ENCODE data around the gene CES4A.
"Not testable (repeated sequence)": the region's sequence is repeated elsewhere in the genome, so short reads cannot be mapped to it uniquely, and the experiment has no call there.

Gene CES4A

DNA sequence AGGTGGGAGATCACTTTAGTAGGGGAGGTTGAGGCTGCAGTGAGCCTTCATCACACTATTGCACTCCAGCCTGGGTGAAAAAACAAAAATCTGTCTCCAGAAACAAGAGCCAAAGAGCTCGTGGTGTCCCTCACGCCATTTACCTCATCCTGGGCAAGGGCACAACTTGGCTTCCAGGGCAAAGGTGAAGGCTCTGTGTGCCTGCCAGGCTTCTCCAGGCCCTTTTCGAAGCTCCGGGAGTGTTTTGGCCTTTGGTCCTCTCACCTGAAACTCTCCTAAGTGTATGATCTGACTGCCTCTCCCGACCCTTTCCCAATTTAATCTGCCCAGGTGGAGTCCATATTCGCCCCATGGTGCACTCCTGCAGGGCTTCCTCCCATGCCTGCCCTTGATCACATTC is 38.9 kb upstream of the CES4A start:
- Mint-ChIP-seq H3K4me1 (peaks cover 24% of the 10 kb centered on the region), H3K4me3 (no peak overlapping the region), H3K36me3 (no peaks in the 10 kb centered on the region), H3K27ac (no peak overlapping the region), H3K9me3 (peaks cover 8% of the 10 kb centered on the region), H3K27me3 (peaks cover 69% of the 10 kb centered on the region)
- CTCF ChIA-PET = interaction anchor here (3.0 kb wide), 1 partner anchor 11 kb away, joined by 10 read pairs; the partner anchor contains the start of gene CES3
- no peak for DNase-seq

DNA sequence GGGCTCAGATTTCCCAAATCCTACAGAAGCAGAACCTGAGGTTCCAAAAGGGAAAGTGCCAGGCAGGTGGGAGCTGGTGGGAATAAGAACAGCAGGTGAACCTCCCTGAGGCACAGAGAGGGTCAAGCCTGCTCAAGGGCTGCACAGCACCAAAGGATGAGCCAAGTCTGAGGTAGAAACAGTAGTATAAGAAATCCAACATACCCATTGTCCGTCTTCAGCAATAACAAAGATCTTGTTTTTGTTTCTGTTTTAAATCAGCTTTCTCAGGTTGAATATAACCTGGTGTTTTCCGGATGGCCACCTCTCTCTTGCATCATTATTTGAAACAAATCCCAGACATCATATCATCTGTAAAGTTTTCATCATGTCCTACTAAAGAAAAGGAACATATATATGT is 38.0 kb upstream of the CES4A start:
- Mint-ChIP-seq H3K4me3 (no peak overlapping the region), H3K9me3 (peaks cover 8% of the 10 kb centered on the region), H3K27ac (no peak overlapping the region), H3K27me3 (peaks cover 69% of the 10 kb centered on the region), H3K4me1 (peaks cover 24% of the 10 kb centered on the region), H3K36me3 (no peaks in the 10 kb centered on the region)
- CTCF ChIA-PET = interaction anchor here (0.6 to 3.0 kb wide), 4 partner anchors 10 to 527 kb away, joined by 3 to 10 read pairs (median 6); partner anchors contain the start of gene CES3
- no peak for DNase-seq

- Mint-ChIP-seq H3K4me3 (no peak overlapping the region), H3K9me3 (peaks cover 8% of the 10 kb centered on the region), H3K27me3 (peaks cover 73% of the 10 kb centered on the region), H3K4me1 (peaks cover 24% of the 10 kb centered on the region), H3K27ac (no peak overlapping the region), H3K36me3 (no peaks in the 10 kb centered on the region)
- DNase-seq = no peak
- CTCF ChIA-PET = interaction anchor here (1.1 to 3.0 kb wide), 3 partner anchors 10 to 204 kb away, joined by 4 to 10 read pairs (median 8); partner anchors contain the start of gene CES3
Observed at GRCh38 chr16:66950971-66951790, 37.2 kb upstream of the CES4A start.

GRCh38 chr16:66952430-66953110 is 35.8 kb upstream of the CES4A start:
- H3K27me3 Mint-ChIP-seq = peaks cover 68% of the 10 kb centered on the region
- H3K4me3 Mint-ChIP-seq = no peak overlapping the region
- H3K9me3 Mint-ChIP-seq = peaks cover 8% of the 10 kb centered on the region
- H3K27ac Mint-ChIP-seq = no peak overlapping the region
- CTCF ChIA-PET = interaction anchor here (0.7 to 2.6 kb wide), 11 partner anchors 8 to 447 kb away, joined by 3 to 9 read pairs (median 3); partner anchors contain the start of genes CES3 and CES4A
- DNase-seq = no peak
- H3K4me1 Mint-ChIP-seq = peaks cover 19% of the 10 kb centered on the region
- H3K36me3 Mint-ChIP-seq = no peaks in the 10 kb centered on the region

- CTCF ChIA-PET = interaction anchor here (0.6 to 2.6 kb wide), 14 partner anchors 9 to 386 kb away, joined by 3 to 9 read pairs (median 4); partner anchors contain the start of gene B3GNT9
- Mint-ChIP-seq H3K9me3 (peaks cover 8% of the 10 kb centered on the region), H3K36me3 (no peaks in the 10 kb centered on the region), H3K27me3 (peaks cover 61% of the 10 kb centered on the region), H3K4me3 (no peak overlapping the region), H3K27ac (no peak overlapping the region), H3K4me1 (peaks cover 18% of the 10 kb centered on the region)
- no peak for DNase-seq
Observed at GRCh38 chr16:66953462-66954096, 34.8 kb upstream of the CES4A start.

GRCh38 chr16:66954097-66954659 is 34.2 kb upstream of the CES4A start:
- peaks cover 8% of the 10 kb centered on the region for H3K9me3 Mint-ChIP-seq
- peak; percentile 88 for DNase-seq
- CTCF ChIA-PET = interaction anchor here (0.6 to 2.6 kb wide), 15 partner anchors 8 to 385 kb away, joined by 3 to 9 read pairs (median 4); partner anchors contain the start of gene B3GNT9
- no peaks in the 10 kb centered on the region for H3K36me3 Mint-ChIP-seq
- H3K4me3 Mint-ChIP-seq = no peak overlapping the region
- no peak overlapping the region for H3K27ac Mint-ChIP-seq
- peaks cover 21% of the 10 kb centered on the region for H3K4me1 Mint-ChIP-seq
- peaks cover 61% of the 10 kb centered on the region for H3K27me3 Mint-ChIP-seq

DNA sequence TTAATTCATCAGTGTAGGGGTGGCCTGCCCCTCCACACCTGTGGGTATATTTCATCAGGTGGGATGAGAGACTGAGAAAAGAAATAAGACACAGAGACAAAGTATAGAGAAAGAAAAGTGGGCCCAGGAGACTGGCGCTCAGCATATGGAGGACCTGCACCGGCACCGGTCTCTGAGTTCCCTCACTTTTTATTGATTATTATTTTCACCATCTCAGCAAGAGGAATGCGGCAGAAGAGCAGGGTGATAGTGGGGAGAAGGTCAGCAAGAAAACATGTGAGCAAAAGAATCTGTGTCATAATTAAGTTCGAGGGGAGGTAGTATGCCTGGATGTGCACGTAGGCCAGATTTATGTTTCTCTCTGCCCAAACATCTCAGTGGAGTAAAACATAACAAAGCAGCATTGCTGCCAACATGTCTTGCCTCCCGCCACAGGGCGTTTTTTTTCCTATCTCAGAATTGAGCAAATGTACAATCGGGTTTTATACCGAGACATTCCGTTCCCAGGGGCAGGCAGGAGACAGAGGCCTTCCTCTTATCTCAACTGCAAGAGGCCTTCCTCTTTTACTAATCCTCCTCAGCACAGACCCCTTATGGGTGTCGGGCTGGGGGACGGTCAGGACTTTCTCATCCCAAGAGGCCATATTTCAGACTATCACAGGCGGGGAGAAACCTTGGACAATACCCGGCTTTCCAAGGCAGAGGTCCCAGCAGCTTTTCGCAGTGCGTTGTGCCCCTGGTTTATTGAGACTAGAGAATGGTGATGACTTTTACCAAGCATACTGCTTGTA is 32.8 kb upstream of the CES4A start:
- H3K36me3 Mint-ChIP-seq = not testable (repeated sequence)

GRCh38 chr16:66956154-66956457 is 32.3 kb upstream of the CES4A start:
- not testable (repeated sequence) for H3K36me3 Mint-ChIP-seq

More for the DNA sequence above, 32.8 kb upstream of the CES4A start:
- not testable (repeated sequence) for H3K27ac Mint-ChIP-seq, H3K9me3 Mint-ChIP-seq, H3K4me3 Mint-ChIP-seq, DNase-seq
- peaks cover 29% of the 10 kb centered on the region for H3K4me1 Mint-ChIP-seq
- CTCF ChIA-PET = interaction anchor here (1.0 kb wide), 2 partner anchors 24 to 62 kb away, joined by 3 to 4 read pairs; no protein-coding TSS in a partner anchor
- H3K27me3 Mint-ChIP-seq = peaks cover 60% of the 10 kb centered on the region

GRCh38 chr16:66958857-66959703 is 29.3 kb upstream of the CES4A start:
- Mint-ChIP-seq H3K27ac (peak overlapping the region; percentile 25), H3K4me1 (peaks cover 42% of the 10 kb centered on the region), H3K9me3 (no peaks in the 10 kb centered on the region), H3K4me3 (no peak overlapping the region), H3K27me3 (peaks cover 39% of the 10 kb centered on the region), H3K36me3 (no peaks in the 10 kb centered on the region)
- no peak for DNase-seq
- CTCF ChIA-PET = interaction anchor here (0.6 to 4.6 kb wide), 10 partner anchors 12 to 226 kb away, joined by 3 to 39 read pairs (median 4); no protein-coding TSS in a partner anchor

More at GRCh38 chr16:66956154-66956457, 32.3 kb upstream of the CES4A start:
- Mint-ChIP-seq H3K4me1 (peaks cover 33% of the 10 kb centered on the region), H3K27me3 (peaks cover 59% of the 10 kb centered on the region)
- not testable (repeated sequence) for H3K27ac Mint-ChIP-seq, H3K4me3 Mint-ChIP-seq, H3K9me3 Mint-ChIP-seq, DNase-seq
- CTCF ChIA-PET = interaction anchor here (0.7 to 1.4 kb wide), 5 partner anchors 9 to 61 kb away, joined by 3 to 4 read pairs (median 3); no protein-coding TSS in a partner anchor

DNA sequence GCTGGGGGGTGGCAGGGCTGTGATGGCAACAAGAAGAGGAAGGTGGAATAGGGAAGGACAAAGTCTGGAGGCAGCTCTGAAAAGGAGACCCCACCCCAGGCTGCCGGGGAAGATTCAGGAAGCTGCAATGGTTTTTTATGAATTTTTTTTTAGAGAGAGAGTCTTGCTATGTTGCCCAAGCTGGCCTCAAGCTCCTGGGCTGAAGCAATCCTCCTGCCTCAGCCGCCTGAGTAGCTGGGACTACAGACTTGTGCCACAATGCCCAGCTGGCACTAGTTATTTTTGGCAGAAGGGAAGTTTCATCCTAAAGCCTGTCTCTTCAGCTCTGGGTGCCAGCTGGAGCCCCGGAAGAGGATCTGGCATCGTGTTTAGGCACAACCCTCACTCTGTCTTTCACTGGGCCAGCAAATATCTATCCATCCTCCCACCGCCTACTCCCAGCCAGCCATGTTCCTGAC is 28.7 kb upstream of the CES4A start:
- Mint-ChIP-seq H3K27me3 (peaks cover 42% of the 10 kb centered on the region), H3K36me3 (no peaks in the 10 kb centered on the region), H3K9me3 (no peaks in the 10 kb centered on the region), H3K4me3 (no peak overlapping the region), H3K4me1 (peaks cover 42% of the 10 kb centered on the region), H3K27ac (no peak overlapping the region)
- CTCF ChIA-PET = interaction anchor here (0.7 to 4.6 kb wide), 9 partner anchors 10 to 225 kb away, joined by 3 to 39 read pairs (median 4); no protein-coding TSS in a partner anchor
- no peak for DNase-seq

DNA sequence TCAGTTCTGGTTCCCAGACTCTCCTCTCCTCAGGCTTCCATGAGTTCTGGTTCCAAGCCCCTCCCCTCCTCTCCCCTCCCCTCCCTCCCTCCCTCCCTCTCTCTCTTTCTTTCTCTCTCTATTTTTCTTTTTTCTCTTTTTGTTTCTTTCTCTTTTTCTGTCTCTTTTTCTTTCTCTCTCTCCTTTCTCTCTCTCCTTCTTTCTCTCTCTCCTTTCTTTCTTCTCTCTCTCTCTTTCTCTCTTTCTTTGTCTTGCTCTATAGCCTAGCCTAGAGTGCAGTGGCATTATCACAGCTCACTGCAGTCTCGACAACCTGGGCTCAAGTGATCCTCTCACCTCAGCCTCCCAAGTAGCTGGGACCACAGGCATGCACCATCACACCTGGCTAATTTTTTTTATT is 28.1 kb upstream of the CES4A start:
- H3K9me3 Mint-ChIP-seq = no peaks in the 10 kb centered on the region
- H3K27ac Mint-ChIP-seq = no peak overlapping the region
- CTCF ChIA-PET = interaction anchor here (0.6 to 4.6 kb wide), 15 partner anchors 10 to 490 kb away, joined by 3 to 39 read pairs (median 4); no protein-coding TSS in a partner anchor
- H3K4me3 Mint-ChIP-seq = no peak overlapping the region
- DNase-seq = no peak
- no peaks in the 10 kb centered on the region for H3K36me3 Mint-ChIP-seq
- H3K4me1 Mint-ChIP-seq = peaks cover 42% of the 10 kb centered on the region
- peaks cover 47% of the 10 kb centered on the region for H3K27me3 Mint-ChIP-seq

- peak within 1 kb of the TSS; percentile 86 for H3K27ac Mint-ChIP-seq
- H3K9me3 Mint-ChIP-seq = no peaks in the 10 kb centered on the region
- peaks cover 47% of the 10 kb centered on the region for H3K27me3 Mint-ChIP-seq
- H3K4me3 Mint-ChIP-seq = peak within 1 kb of the TSS; percentile 52
- DNase-seq = peak; percentile 83
- no peaks in the 10 kb centered on the region for H3K36me3 Mint-ChIP-seq
- H3K4me1 Mint-ChIP-seq = peaks cover 42% of the 10 kb centered on the region
- CTCF ChIA-PET = interaction anchor here (0.6 to 4.6 kb wide), 24 partner anchors 7 to 489 kb away, joined by 3 to 39 read pairs (median 4); partner anchors contain the start of gene RRAD
Observed at GRCh38 chr16:66961065-66961744, 27.2 kb upstream of the CES4A start, which contains the start of gene CES3. TSS of gene CES3 (plus strand) at chr16:66961266. CDS start at chr16:66961308, 42 bp downstream.

Measured in activated naive CD4-positive, alpha-beta T cell treated with anti-CD3 and anti-CD28 coated beads, Interleukin-2, amount 10 ng/mL, durations not matched to agents 7 days and 5 days (primary cell).